Ammon's horn (tissue), 1 donor: Measurements from ENCODE around the gene QSER1.
"Not testable (repeated sequence)": the region's sequence is repeated elsewhere in the genome, so short reads cannot be mapped to it uniquely, and the experiment has no call there.

ENCODE experiments used
- DNase-seq: peaks from one replicate; pipeline ENCODE4 v3.0.0-alpha.2; 2016; ENCODE audit warnings: low spot score

Gene QSER1

DNA sequence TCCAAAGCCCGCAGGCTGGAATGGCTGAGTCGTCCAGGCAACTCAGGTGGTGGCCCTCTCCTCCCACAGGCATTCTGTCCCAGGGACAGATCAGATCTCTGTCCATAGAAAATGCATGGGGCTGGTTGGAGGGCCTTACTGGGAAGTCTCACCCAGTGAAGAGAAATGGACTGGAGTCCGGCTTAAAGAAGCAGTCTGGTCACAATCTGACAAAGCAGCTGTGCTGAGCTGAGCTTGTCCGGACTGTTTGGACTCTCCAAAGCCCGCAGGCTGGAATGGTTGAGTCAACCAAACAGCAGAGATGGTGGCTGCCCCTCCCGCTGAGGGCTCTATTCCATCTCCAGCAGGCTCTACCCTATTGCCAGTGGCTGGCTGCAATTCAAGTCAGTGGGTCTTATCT lies 108.7 kb downstream of the QSER1 start:
- no peak for DNase-seq

DNA sequence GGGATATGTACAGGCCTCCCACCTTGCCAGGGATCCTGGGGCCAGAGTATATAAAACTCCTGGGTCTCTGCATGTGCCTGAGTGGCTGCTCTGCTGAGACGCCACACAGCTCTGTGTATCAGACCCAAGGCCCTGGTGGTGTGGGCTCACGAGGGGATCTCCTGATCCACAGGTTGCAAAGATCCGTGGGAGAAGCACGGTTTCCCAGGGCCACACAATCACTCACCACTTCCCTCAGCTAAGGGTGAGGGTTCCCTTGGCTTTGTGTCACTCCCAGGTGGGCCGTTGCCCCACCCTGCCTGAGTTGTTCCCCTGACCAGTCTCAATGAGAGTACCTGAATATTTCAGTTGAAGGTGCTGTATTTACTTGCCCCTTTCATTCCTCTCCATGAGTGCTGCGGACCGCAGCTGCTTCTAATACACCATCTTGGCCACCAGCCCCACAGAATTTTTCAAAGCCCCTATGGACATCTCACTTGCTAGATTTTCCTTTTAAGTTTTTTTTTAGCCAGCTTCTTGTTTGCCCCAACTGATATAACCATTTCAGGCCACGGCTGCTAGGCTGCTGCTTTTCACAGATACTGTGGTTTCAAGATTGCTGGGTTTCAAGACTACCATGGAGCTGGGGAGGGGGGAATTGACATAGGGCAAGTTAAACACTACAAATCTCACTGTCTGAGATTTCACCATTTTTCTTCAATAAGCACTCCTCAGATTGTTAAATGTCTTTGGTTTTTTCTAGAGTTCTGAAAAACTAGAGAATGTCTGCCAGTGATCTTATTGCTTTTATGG lies 109.3 kb downstream of the QSER1 start:
- no peak for DNase-seq

DNA sequence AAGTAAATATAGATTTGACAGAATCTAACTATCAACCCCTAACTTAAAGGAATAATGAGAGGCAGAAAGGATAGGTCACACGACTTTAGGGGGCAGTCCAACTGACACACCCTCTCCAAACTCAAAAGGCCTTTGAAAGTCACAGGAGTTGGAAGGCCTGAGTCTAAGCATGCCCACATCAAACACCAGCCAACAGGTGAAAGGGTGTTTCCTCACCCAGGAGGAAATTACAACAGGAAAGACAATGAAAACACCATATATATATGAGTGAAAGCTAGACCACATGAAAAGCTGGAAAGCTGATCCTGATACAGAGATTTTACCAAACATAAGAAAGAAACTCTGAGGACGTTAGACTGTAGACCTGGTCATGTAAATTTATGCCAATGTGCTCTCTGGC lies 112.6 kb downstream of the QSER1 start:
- no peak for DNase-seq

DNA sequence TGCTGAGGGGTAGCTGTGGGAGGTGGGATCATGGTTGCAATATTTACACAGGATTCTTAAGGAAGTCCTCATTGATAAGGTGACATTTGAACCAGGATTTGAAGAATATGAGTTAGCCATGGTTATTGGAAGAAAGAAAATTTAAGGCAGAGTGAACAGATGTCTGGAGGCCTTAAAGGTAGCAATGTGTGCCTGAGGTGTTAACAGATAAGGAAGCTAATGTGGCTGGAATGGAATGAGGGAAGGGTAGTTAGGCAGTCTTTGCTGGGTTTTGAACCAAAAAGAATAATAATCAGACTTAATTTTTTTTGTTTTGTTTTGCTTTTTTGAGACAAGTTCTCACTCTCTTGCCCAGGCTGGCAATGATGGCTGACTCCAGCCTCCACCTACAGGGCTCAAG lies 113.4 kb downstream of the QSER1 start:
- DNase-seq, result no peak

DNA sequence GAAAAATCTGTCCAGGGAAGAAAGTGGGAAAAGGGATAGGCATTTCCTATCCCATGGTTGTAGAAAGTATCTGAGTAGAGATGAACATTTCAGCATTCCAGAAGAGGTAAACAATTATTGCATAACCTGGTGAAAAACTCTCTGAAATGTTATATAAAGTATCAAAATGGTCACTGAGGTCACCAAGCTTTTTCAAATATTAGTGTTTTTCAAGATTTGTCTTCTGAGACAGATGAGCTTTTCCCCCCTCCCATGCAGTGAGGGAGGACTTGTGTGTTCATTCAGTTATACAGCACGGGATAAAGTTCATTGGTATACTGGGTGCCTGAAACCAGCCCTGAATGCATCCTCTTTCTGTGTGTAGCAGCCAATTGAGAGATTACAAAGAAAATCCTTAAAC lies 121.1 kb downstream of the QSER1 start:
- no peak for DNase-seq

DNA sequence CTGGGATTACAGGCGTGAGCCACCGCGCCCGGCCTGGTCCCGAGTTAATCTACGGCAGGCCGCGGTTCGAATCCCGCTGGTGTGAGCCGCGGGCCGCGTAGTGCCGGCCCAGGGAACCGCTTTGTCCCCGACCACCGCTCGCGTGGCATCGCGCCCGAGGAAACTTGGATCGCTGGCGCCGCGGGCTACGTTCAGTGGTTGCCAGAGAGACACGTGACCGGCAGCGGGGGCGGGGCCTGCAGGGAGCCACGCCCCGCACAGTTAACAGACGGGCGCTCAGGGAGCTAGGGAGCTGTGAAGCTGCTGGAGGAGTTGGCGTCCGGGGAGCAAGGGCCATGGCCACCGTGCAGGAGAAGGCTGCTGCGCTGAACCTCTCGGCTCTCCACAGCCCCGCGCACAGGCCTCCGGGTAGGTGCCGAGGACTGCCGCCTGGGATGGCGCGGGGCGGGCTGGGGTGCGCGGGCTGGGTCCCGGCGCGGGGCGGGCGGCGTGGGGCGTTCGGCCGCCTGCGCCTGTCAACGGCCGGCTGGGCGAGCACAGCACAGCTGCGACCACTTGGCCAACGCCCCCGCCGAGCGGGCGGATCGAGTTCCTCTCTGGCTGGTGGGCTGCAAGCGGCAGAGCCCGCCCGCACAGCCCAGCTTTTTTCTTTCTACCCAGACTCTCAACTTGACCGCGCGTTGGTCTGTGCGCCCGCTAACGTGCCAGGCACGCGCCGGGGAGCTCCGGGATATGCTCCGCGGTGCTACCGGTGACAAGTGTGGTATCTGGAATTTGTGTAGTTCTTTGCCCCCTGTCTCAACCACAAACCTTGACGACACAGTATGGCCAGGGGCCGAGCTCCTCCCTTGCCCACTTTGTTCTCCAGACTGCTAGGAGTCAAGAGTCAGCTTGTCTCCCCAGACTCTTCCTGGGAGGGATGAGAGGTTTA lies 123.3 kb downstream of the QSER1 start, which contains the start of gene DEPDC7:
Gene DEPDC7, plus strand, starts transcription at position 258 of the 931 bp plus-strand sequence. Its CDS starts 78 bp downstream, at position 336.
- peak; percentile 95 for DNase-seq

DNA sequence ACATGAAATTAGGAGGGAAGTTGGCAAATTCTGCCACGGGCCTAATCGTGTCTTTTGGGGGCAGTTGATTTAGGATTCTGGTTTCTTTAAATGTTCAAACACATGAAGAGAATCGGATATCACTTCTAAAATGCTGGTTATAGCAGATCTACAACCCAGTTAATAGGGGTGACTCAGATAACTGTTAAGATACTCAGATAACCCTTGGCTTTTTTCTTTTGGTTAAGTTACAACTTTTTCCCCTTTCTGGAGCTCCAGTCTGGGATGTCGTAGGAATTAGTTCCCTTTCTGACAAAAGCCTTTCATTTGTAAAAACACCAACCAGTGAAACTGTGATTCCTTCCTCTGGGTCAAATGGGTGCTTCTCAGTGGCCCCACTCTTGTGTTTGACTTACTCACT lies 124.0 kb downstream of the QSER1 start:
- no peak for DNase-seq

DNA sequence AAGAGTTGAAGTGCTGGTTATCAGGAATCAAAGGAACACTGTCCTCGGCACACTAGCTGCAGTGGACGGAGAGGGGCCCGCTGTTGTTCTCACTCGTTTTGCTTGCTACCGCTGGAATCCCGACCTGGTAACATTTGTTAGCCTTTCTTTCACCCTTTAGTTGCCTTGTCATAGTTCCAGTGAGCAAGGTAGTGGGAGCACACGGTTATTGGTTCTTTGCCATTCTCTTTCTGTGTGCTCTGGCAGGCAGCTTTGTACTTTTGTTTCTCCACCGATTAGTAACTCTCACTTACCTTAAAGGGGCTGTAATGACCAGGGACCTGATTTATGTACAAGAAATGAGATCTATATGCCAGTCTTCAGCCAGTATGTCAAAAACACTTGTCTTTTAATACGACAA lies 124.9 kb downstream of the QSER1 start:
- no peak for DNase-seq

DNA sequence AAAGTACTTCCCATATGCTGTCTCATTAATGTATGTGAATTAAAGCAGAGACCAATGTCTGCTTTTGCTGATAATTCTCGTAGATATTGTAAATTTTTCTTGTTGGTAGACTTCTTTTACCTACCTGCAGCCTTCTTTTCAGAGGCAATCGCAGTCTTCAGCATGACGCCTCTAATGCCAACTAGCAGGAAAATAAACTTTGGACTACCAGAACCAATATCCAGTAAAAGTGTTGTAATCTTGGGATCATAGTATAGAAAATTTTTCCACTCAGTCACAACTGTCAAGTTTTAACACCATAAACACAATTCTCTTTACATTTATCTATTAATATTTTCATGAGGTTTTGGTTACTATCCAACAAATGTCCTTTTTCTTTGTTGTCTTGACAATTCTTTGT lies 125.4 kb downstream of the QSER1 start:
- DNase-seq, result no peak

DNA sequence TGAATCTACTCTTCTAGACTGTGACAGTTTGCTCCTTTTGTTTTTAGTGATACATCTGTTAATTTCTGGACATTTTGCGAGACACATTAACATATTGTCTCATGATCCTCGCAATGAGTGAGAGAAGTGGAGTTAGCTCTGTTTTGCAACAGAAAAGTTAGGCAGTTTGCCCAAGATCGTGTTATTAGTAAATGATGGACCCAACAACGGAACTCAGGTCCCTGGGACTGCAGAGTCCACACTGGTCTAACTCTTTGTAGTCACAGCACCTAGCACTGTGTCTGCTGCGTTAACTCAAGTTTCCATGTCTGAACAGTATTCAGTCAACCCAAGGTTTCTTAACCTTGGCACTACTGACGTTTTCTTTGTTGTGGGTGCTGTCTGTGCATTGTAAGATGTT lies 126.2 kb downstream of the QSER1 start:
- no peak for DNase-seq

DNA sequence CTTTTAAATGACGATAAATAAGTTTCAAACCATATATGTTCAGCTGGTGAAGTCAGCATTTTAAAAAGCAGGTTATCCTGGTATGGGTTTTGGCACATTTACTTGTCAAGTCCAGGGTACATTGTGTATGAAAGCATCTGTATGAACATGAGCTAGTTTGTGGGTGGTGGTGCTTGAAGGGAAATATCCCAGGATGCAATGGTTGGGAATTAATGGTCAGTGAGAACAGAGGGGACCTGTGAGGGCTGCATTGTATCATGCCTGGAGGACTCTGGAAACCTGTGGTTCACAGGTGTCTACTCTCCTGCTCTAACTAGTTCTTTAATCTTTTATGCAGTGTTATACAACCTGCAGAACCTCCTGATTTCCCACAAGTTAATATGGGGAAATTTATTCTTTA lies 128.9 kb downstream of the QSER1 start:
- no peak for DNase-seq

DNA sequence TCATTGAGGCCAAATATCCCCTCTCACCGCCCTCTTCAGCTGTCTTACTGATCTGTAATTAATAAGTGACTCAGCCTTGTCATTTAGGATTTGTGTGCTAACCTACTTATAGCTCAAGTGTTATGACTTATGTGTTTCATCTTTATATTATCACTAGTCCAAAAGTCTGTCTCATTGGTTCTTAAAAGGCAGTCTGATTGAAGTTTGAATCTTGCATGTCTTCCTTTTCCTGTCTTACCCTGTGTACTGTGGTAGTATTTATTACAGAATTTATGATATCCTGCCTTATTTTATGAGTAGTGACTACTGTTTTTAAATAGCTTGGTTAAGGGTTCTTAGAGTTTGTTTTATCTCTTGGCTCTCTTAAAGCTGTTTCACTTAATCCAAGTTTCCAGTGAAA lies 129.3 kb downstream of the QSER1 start:
- DNase-seq, result no peak

DNA sequence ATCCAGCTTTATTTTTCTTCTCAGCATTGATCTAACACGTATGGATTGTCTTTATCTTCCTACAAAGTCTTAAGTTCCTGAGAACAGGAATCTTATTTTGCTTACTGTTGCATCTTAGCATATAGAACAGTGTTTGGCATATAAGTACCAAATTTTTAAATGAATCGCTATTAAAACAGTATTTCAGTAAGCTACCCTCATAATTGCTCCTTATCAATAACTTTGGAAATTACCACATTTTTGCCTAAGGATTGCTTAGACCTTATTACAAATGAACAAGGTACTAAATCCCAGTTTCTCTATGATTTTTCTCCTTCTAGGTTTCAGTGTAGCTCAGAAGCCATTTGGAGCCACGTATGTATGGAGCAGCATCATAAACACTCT lies 132.7 kb downstream of the QSER1 start:
- no peak for DNase-seq

DNA sequence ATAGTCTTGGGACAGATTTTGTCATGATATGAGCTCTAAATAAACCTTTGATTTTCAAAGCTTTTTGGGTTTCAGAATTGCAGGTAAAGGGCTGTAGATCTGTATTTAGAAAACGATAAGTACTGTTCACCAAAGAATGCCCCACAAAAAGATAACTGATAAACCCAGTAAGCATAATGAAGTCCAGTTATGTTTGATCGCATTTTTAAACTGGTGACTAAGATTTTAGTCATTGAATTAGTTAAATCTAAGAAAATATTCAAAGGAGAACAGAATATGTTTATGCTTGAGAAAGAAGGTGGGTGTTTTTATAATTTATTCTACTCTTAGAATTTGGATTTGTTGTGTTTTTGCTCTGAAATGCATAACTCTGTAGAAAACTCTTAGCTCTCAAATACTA lies 134.6 kb downstream of the QSER1 start:
- DNase-seq, result no peak

DNA sequence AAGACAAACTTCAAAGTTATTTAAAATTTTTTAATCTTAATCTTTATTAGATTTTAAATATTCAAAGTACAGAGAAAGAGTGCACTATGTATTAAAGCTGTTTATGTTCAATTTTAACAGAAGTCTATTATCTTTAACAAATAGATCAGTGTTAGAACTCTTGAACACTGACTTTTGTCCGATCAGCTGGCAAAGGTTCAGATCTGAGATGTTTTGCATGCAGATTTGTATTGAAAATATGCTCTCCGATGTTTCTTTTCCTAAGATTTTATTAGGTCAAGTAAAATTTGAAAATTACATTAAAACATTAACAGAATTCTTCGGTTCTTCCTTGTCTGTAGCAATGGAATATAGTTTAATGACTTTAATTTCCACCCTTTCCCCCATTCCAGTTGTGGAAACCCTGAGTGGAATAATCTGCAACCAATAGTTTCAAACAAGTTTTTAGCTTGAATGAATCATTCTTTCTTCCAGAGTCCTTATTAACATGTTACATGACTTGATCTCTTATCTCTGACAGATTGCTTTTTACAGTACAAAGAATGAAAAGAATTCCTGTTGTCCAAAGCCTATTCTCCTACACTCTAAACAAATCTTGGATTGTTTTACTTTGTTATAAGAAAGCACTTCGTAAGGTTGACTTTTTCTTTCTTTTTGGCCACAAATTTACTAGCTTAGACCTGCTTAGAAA lies 135.4 kb downstream of the QSER1 start:
- peak; percentile 25 for DNase-seq

DNA sequence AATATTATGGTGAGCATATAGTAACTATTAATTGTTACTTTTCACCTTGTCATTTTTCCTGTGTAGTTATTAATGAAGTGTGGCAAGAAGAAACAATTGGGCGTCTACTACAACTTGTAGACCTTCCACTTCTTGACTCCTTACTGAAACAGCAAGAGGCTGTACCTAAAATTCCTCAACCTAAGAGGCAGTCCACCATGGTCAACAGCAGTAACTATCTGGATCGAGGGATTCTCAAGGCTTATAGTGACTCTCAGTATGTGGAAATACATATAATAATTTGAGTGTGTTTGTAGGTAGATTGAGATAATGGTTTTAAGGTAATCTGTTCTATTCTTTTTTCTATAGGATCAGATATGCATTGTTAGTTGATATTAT lies 135.9 kb downstream of the QSER1 start:
- no peak for DNase-seq

DNA sequence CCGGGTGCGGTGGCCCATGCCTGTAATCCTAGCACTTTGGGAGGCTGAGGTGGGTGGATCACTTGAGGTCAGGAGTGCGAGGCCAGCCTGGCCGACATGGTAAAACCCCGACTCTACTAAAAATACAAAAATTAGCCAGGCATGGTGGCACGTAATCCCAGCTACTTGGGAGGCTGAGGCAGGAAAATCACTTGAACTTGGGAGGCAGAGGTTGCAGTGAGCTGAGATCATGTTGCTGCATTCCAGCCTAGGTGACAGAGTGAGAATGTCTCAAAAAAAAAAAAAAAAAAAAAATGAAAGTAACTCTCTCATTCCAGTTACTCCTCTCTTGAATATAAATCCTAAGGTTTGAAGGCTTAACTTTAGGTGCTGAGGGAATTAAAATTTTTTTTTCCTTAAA lies 136.6 kb downstream of the QSER1 start:
- DNase-seq, result not testable (repeated sequence)
